Measurements from ENCODE around the gene LAMA5.

GRCh38 chr20:62275219-62275618, 91.9 kb downstream of the LAMA5 start:
- TF ChIP-seq CTCF (IDR thresholded peaks at IDR 0.05; ENCODE audit: insufficient read depth, low read length, poor library complexity, severe bottlenecking), result no peak
- TF ChIP-seq EZH2phosphoT487 (conservative IDR thresholded peaks at IDR 0.05; ENCODE audit: low read length), result no peak

All from SU-DHL-6 (cell line).